PC-9 (cell line): ENCODE measurements around the gene SPDYE18.
"Not testable (repeated sequence)": the region's sequence is repeated elsewhere in the genome, so short reads cannot be mapped to it uniquely, and the experiment has no call there.

Experiments
- EZH2 ChIP-seq: fragments of 200-600 bp; sonication (generic); IDR thresholded peaks from 2 replicates; pipeline ENCODE4 v1.8.0; 2017; ENCODE audit warnings: antibody characterized with exemption, low read depth
- TF ChIP-seq, protein P1 (sequence below): fragments of 200-600 bp; sonication (generic); conservative IDR thresholded peaks from 2 replicates; pipeline ENCODE4 v1.6.1; 2017; ENCODE audit warnings: mixed run types, antibody characterized with exemption, mild to moderate bottlenecking, moderate library complexity

DNA sequence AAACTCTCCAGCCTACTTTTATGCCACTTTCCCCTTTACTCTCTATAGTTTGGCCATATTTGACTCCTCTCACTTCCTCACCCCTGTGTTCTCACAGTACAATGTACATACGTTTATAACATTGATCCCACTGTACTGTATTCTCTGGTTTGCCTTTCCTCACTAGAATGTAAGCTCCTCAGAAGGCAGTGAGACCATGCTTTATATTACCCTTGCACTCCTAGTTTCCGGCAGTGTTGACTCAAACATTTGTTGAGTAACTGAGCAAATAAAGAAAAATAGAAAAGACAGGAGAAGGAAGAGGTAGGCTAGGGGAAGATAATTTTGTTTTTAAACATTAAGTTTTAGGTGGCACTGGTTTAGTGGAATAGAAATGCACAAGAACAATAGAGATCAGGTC, 17.9 kb upstream of the SPDYE18 start:
- TF ChIP-seq, protein P1, sequence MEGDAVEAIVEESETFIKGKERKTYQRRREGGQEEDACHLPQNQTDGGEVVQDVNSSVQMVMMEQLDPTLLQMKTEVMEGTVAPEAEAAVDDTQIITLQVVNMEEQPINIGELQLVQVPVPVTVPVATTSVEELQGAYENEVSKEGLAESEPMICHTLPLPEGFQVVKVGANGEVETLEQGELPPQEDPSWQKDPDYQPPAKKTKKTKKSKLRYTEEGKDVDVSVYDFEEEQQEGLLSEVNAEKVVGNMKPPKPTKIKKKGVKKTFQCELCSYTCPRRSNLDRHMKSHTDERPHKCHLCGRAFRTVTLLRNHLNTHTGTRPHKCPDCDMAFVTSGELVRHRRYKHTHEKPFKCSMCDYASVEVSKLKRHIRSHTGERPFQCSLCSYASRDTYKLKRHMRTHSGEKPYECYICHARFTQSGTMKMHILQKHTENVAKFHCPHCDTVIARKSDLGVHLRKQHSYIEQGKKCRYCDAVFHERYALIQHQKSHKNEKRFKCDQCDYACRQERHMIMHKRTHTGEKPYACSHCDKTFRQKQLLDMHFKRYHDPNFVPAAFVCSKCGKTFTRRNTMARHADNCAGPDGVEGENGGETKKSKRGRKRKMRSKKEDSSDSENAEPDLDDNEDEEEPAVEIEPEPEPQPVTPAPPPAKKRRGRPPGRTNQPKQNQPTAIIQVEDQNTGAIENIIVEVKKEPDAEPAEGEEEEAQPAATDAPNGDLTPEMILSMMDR = not testable (repeated sequence)
- TF ChIP-seq EZH2 = not testable (repeated sequence)
